ENCODE results near the gene PSMG3.

DNA sequence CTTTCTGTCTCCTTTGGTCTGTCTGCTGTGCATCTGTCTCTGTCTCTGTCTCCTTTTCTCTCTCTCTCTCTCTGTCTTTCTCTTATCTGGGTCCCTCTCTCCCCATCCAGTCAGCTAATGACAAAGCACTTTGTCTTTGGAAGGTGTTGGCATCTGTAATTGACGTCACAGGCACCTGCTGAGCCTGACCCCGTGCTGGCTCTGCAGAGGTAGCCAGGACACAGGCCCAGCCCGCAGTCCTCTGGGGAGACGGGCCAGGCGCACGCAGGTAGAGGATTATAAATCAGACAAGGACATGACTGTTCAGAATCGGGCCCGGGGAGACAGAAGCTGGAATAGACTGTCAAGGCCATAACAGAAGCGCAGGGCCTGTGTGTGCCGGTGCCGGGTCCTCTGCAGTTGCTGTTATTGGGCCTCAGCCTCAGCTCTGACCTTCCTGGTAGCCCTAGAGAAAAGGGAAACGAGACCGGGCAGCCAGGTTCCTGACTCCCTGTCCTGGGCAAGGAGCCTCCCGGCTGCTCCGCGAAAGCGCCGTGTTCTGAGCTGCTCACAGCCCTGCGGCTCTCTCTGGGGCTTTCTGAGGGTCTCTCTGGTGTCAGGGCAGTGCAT lies 10.7 kb upstream of the PSMG3 start:
- TF ChIP-seq, protein P1, sequence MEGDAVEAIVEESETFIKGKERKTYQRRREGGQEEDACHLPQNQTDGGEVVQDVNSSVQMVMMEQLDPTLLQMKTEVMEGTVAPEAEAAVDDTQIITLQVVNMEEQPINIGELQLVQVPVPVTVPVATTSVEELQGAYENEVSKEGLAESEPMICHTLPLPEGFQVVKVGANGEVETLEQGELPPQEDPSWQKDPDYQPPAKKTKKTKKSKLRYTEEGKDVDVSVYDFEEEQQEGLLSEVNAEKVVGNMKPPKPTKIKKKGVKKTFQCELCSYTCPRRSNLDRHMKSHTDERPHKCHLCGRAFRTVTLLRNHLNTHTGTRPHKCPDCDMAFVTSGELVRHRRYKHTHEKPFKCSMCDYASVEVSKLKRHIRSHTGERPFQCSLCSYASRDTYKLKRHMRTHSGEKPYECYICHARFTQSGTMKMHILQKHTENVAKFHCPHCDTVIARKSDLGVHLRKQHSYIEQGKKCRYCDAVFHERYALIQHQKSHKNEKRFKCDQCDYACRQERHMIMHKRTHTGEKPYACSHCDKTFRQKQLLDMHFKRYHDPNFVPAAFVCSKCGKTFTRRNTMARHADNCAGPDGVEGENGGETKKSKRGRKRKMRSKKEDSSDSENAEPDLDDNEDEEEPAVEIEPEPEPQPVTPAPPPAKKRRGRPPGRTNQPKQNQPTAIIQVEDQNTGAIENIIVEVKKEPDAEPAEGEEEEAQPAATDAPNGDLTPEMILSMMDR (IDR thresholded peaks at IDR 0.05), result no peak
- no peak for TF ChIP-seq EZH2phosphoT487 (IDR thresholded peaks at IDR 0.05)

Data from neural progenitor cell (in vitro differentiated cells).